K562 (cell line): ENCODE measurements around the gene AFF3.

Experiments used
- YY1 ChIP-seq, 3 experiments: IDR thresholded peaks; 2 replicates each; pipeline ENCODE4 v1.6.1; 2011; ENCODE audit warnings: low read length in 2 of 3, mild to moderate bottlenecking in 2 of 3, moderate library complexity in 2 of 3, borderline replicate concordance in 1 of 3, control low read depth in 1 of 3, low read depth in 1 of 3; ENCODE audit not compliant: insufficient read depth in 3 of 3, insufficient replicate concordance in 2 of 3, control insufficient read depth in 1 of 3, insufficient read length in 1 of 3; ENCODE audit errors: extremely low read depth in 1 of 3
- TF ChIP-seq, protein P1 (sequence below): fragments of 250-450 bp; sonication (Bioruptor Pico); IDR thresholded peaks from 2 replicates; pipeline ENCODE4 v1.5.0; 2020; ENCODE audit warnings: mild to moderate bottlenecking
- TF ChIP-seq, protein P2 (sequence below), 3 experiments: IDR thresholded peaks in 2 of 3; conservative IDR thresholded peaks in 1 of 3; 2 replicates each; pipeline ENCODE4 v1.5.1; 2011 to 2012; ENCODE audit warnings: low read length in 3 of 3, mild to moderate bottlenecking in 3 of 3, control low read depth in 2 of 3, improper control_type of control experiment in 1 of 3, inconsistent platforms in 1 of 3, low read depth in 1 of 3, mixed read lengths in 1 of 3, moderate library complexity in 1 of 3; ENCODE audit not compliant: insufficient read depth in 2 of 3

DNA sequence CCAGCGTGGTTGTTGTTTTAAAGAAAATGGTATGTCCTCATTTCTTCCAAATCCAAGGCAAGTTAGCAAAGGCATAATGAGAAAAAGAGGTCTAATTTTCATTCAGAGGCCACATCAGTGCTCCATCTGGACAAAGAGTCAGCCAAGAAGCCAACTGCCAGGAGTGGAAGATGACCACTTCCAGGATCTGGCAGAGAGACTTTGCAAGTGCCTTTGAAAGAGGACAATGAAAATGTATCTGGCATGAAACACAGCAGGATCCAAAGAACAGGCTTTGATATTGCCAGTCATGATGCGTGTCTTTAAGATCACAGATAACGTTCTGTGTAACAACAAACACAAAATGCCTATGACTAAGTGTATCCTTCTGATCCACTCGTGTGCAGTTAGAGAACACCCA, 82.8 kb downstream of the AFF3 start:
- no peak for TF ChIP-seq YY1 (IDR thresholded peaks at IDR 0.05; ENCODE audit: borderline replicate concordance in 1 of 3, control insufficient read depth in 1 of 3, extremely low read depth in 1 of 3, insufficient read depth in 3 of 3, insufficient read length in 1 of 3, insufficient replicate concordance in 2 of 3, low read depth in 1 of 3, low read length in 2 of 3)
- TF ChIP-seq, protein P1, sequence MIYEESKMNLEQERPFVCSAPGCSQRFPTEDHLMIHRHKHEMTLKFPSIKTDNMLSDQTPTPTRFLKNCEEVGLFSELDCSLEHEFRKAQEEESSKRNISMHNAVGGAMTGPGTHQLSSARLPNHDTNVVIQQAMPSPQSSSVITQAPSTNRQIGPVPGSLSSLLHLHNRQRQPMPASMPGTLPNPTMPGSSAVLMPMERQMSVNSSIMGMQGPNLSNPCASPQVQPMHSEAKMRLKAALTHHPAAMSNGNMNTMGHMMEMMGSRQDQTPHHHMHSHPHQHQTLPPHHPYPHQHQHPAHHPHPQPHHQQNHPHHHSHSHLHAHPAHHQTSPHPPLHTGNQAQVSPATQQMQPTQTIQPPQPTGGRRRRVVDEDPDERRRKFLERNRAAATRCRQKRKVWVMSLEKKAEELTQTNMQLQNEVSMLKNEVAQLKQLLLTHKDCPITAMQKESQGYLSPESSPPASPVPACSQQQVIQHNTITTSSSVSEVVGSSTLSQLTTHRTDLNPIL (CRISPR knock-in tag), result no peak
- TF ChIP-seq, protein P2, sequence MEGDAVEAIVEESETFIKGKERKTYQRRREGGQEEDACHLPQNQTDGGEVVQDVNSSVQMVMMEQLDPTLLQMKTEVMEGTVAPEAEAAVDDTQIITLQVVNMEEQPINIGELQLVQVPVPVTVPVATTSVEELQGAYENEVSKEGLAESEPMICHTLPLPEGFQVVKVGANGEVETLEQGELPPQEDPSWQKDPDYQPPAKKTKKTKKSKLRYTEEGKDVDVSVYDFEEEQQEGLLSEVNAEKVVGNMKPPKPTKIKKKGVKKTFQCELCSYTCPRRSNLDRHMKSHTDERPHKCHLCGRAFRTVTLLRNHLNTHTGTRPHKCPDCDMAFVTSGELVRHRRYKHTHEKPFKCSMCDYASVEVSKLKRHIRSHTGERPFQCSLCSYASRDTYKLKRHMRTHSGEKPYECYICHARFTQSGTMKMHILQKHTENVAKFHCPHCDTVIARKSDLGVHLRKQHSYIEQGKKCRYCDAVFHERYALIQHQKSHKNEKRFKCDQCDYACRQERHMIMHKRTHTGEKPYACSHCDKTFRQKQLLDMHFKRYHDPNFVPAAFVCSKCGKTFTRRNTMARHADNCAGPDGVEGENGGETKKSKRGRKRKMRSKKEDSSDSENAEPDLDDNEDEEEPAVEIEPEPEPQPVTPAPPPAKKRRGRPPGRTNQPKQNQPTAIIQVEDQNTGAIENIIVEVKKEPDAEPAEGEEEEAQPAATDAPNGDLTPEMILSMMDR (IDR thresholded peaks at IDR 0.05 in 2 of 3, conservative IDR thresholded peaks at IDR 0.05 in 1 of 3; ENCODE audit: insufficient read depth in 2 of 3, low read depth in 1 of 3, low read length in 3 of 3), result no peak
